OCI-LY3 (cell line): ENCODE measurements around the gene LAPTM5.

Experiments
- CTCF ChIP-seq: fragments of 200-600, 300-600 bp; sonication (generic); IDR thresholded peaks from 2 replicates; pipeline ENCODE4 v1.5.1; 2014; ENCODE audit warnings: antibody characterized with exemption, low read length, low read depth
- EZH2phosphoT487 ChIP-seq: fragments of 200-600 bp; shearing (Covaris generic); IDR thresholded peaks from 2 replicates; pipeline ENCODE4 v1.6.1; 2018; ENCODE audit warnings: antibody characterized with exemption, mixed run types, low read depth

DNA sequence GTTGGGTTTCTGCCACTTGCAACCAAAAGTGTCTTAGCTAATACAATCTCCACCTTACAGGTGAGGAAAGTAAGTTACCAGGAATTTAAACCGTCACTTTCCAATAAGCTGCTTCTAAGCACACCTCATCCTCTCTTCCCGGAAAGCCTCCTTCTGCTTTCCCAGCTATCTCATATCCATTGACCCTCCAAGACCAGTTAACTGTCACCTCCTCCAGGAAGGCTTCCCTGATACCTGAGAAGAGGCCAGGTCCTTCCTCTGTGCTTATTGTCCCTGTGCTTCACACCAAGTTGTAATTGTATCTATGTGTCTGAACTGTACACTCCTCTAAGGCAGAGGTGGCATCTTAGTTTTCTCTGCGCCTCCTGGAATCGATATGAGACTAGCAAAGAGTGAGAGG lies 23.0 kb downstream of the LAPTM5 start:
- no peak for TF ChIP-seq CTCF
- no peak for TF ChIP-seq EZH2phosphoT487
